ENCODE results near the gene STK33. TPM values are rescaled to one million over a fixed set of nuclear protein-coding genes. Genes with fewer than 3 reads are reported as not detected.

The STK33 gene
- total and polyA plus RNA-seq, 2 donors (not counting 3 experiments of a cell fraction or from before 2014, with no cell fraction given): 0.63 to 3.4 TPM

DNA sequence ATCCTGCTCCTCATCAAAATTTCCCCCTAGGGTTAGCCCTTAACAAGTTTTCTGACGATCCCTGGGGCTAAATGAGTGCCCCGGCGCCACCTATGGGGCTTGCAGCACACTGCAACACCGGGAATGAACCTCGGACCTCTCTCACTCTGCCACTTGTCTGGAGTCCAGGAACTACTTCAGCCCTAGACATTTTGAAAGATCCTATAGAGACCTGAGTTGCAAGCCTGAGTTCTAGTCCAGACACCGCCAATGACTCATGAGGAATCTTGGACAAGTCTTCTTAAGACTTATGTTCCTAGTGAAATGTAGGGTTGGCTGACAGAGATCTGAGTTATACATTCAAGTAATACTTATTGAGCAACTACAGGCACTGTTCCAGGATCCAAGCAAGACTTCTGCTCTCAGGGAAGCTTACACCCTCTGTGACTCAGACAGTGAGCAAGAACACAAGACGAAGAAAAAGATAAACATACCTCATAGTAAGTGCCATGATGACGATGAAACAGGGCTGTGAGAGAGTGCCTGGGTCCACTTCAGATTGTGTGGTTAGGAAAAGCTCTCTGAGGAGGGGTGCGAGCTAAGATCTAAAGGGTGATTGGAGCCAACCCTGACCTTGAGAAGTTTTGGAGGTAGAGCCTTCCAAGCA lies 10.2 kb upstream of the STK33 start:
- Histone ChIP-seq H3K4me3 (replicated peaks in 1 of 3; ENCODE audit: insufficient read depth in 1 of 3, low read depth in 1 of 3, low read length in 3 of 3) (no peak overlapping the region), H3K36me3 (ENCODE audit: control insufficient read depth in 2 of 2, extremely low read depth in 1 of 2, insufficient read depth in 2 of 2, low read length in 2 of 2) (no peaks in the 10 kb centered on the region), H3K9ac (replicated peaks; ENCODE audit: extremely low read depth, insufficient read depth, low read length) (no peak overlapping the region), H3K27ac (ENCODE audit: insufficient read depth, low read depth, low read length) (no peak overlapping the region), H3K4me1 (ENCODE audit: control insufficient read depth, extremely low read depth, insufficient read depth, low read length) (no peaks in the 10 kb centered on the region), H3K9me3 (replicated peaks; ENCODE audit: control insufficient read depth, insufficient read depth, low read length) (no peaks in the 10 kb centered on the region), H4K20me1 (replicated peaks; ENCODE audit: control insufficient read depth, extremely low read depth, insufficient read depth, low read length) (no peaks in the 10 kb centered on the region), H3K4me2 (ENCODE audit: insufficient read depth, low read length) (no peak overlapping the region), H2AFZ (ENCODE audit: low read depth, low read length) (peak overlapping the region; percentile 38), H3K79me2 (ENCODE audit: control insufficient read depth, insufficient read depth, low read length) (no peaks in the 10 kb centered on the region), H3K9me1 (replicated peaks; ENCODE audit: control insufficient read depth, extremely low read depth, insufficient read depth, low read length) (no peaks in the 10 kb centered on the region), H3K27me3 (ENCODE audit: control insufficient read depth in 2 of 2, insufficient read depth in 2 of 2, low read length in 2 of 2) (peaks cover 0 to 1% of the 10 kb centered on the region in 2 experiments)
- intact Hi-C loops (cut with micrococcal nuclease) (loop anchor here (1.0 to 5.0 kb wide), 2 partner anchors 78 to 209 kb away; partner anchors contain the start of genes RPL27A and TRIM66), dilution Hi-C loops (cut with MboI; ENCODE audit: extremely low pct_ligation_motif_present, low sequenced_read_pairs) (no loop called here)
- TF ChIP-seq, protein P1, sequence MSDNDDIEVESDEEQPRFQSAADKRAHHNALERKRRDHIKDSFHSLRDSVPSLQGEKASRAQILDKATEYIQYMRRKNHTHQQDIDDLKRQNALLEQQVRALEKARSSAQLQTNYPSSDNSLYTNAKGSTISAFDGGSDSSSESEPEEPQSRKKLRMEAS (IDR thresholded peaks at IDR 0.05; ENCODE audit: insufficient read depth, insufficient read length): no peak
- TF ChIP-seq POLR2AphosphoS5 (IDR thresholded peaks at IDR 0.05; ENCODE audit: insufficient read depth, low read depth, low read length) (no peak), MYC (IDR thresholded peaks at IDR 0.05; ENCODE audit: low read depth, low read length) (no peak), POLR2A (IDR thresholded peaks at IDR 0.05; ENCODE audit: low read depth, low read length) (no peak), JUN (IDR thresholded peaks at IDR 0.05; ENCODE audit: borderline replicate concordance, insufficient read depth, insufficient read length, low read depth) (no peak), FOS (IDR thresholded peaks at IDR 0.05; ENCODE audit: borderline replicate concordance, insufficient read depth, low read length) (no peak), GATA2 (IDR thresholded peaks at IDR 0.05; ENCODE audit: insufficient read depth, insufficient read length, low read depth, low read length) (no peak)
- TF ChIP-seq, protein P2, sequence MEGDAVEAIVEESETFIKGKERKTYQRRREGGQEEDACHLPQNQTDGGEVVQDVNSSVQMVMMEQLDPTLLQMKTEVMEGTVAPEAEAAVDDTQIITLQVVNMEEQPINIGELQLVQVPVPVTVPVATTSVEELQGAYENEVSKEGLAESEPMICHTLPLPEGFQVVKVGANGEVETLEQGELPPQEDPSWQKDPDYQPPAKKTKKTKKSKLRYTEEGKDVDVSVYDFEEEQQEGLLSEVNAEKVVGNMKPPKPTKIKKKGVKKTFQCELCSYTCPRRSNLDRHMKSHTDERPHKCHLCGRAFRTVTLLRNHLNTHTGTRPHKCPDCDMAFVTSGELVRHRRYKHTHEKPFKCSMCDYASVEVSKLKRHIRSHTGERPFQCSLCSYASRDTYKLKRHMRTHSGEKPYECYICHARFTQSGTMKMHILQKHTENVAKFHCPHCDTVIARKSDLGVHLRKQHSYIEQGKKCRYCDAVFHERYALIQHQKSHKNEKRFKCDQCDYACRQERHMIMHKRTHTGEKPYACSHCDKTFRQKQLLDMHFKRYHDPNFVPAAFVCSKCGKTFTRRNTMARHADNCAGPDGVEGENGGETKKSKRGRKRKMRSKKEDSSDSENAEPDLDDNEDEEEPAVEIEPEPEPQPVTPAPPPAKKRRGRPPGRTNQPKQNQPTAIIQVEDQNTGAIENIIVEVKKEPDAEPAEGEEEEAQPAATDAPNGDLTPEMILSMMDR (IDR thresholded peaks at IDR 0.05; ENCODE audit: extremely low read depth in 1 of 2, insufficient read depth in 1 of 2, low read depth in 1 of 2, low read length in 2 of 2): peak; percentile 67 to 72
- no TSS peak for BruUV-seq (replicated peaks)
- DNase-seq (ENCODE audit: low read depth, low spot score) (peak; percentile 53), FAIRE-seq (peak; percentile 76)
- ChIA-PET CTCF (interaction anchor here (1.1 to 1.5 kb wide), 4 partner anchors 9 to 209 kb away, joined by 3 to 5 read pairs (median 4); partner anchors contain the start of genes RPL27A and TRIM66), POLR2A (no interaction called here)
